ENCODE results near the gene LRRC8D. TPM values are rescaled to one million over a fixed set of nuclear protein-coding genes. Genes with fewer than 3 reads are reported as not detected.
A peak's percentile ranks its signal among the peaks of the same experiment; 100 is the strongest.

LRRC8D gene
- polyA plus RNA-seq, 3 donors: 34.8 to 40.2 (median 37.2) TPM

GRCh38 chr1:89800022-89800655, 20.7 kb upstream of the LRRC8D start:
- DNase-seq (ENCODE audit: extremely low read depth in 1 of 11, low read depth in 9 of 11, low spot score in 4 of 11): no peak

GRCh38 chr1:89800718-89801117, 20.1 kb upstream of the LRRC8D start:
- DNase-seq (ENCODE audit: extremely low read depth in 1 of 11, low read depth in 9 of 11, low spot score in 4 of 11): no peak

GRCh38 chr1:89802051-89802450, 18.8 kb upstream of the LRRC8D start:
- DNase-seq (ENCODE audit: extremely low read depth in 1 of 11, low read depth in 9 of 11, low spot score in 4 of 11): no peak

GRCh38 chr1:89802841-89803240, 18.0 kb upstream of the LRRC8D start:
- DNase-seq (ENCODE audit: extremely low read depth in 1 of 11, low read depth in 9 of 11, low spot score in 4 of 11): no peak

GRCh38 chr1:89804642-89805237, 16.1 kb upstream of the LRRC8D start:
- DNase-seq (ENCODE audit: extremely low read depth in 1 of 11, low read depth in 9 of 11, low spot score in 4 of 11): peak in 10 of 11 donors; percentile 72 to 82 (median 77)

- DNase-seq (ENCODE audit: extremely low read depth in 1 of 11, low read depth in 9 of 11, low spot score in 4 of 11): no peak
Observed at GRCh38 chr1:89806616-89807015, 14.2 kb upstream of the LRRC8D start.

GRCh38 chr1:89807503-89807902, 13.3 kb upstream of the LRRC8D start:
- DNase-seq (ENCODE audit: extremely low read depth in 1 of 11, low read depth in 9 of 11, low spot score in 4 of 11): no peak

- no peak for DNase-seq (ENCODE audit: extremely low read depth in 1 of 11, low read depth in 9 of 11, low spot score in 4 of 11)
Observed at GRCh38 chr1:89807983-89808382, 12.8 kb upstream of the LRRC8D start.

GRCh38 chr1:89808441-89809117, 12.3 kb upstream of the LRRC8D start:
- no peak for DNase-seq (ENCODE audit: extremely low read depth in 1 of 11, low read depth in 9 of 11, low spot score in 4 of 11)

- DNase-seq (ENCODE audit: extremely low read depth in 1 of 11, low read depth in 9 of 11, low spot score in 4 of 11): no peak
Observed at GRCh38 chr1:89809556-89809955, 11.3 kb upstream of the LRRC8D start.

GRCh38 chr1:89810302-89810701, 10.5 kb upstream of the LRRC8D start:
- no peak for DNase-seq (ENCODE audit: extremely low read depth in 1 of 11, low read depth in 9 of 11, low spot score in 4 of 11)

- DNase-seq (ENCODE audit: extremely low read depth in 1 of 11, low read depth in 9 of 11, low spot score in 4 of 11): no peak
Observed at GRCh38 chr1:89810880-89811279, 10.0 kb upstream of the LRRC8D start.

GRCh38 chr1:89812992-89813391, 7.8 kb upstream of the LRRC8D start:
- no peak for DNase-seq (ENCODE audit: extremely low read depth in 1 of 11, low read depth in 9 of 11, low spot score in 4 of 11)

GRCh38 chr1:89815040-89815439, 5.8 kb upstream of the LRRC8D start:
- no peak for DNase-seq (ENCODE audit: extremely low read depth in 1 of 11, low read depth in 9 of 11, low spot score in 4 of 11)

GRCh38 chr1:89815611-89816010, 5.2 kb upstream of the LRRC8D start:
- no peak for DNase-seq (ENCODE audit: extremely low read depth in 1 of 11, low read depth in 9 of 11, low spot score in 4 of 11)

GRCh38 chr1:89816366-89816765, 4.5 kb upstream of the LRRC8D start:
- no peak for DNase-seq (ENCODE audit: extremely low read depth in 1 of 11, low read depth in 9 of 11, low spot score in 4 of 11)

- peak in 3 of 11 donors; percentile 54 to 65 (median 60) for DNase-seq (ENCODE audit: extremely low read depth in 1 of 11, low read depth in 9 of 11, low spot score in 4 of 11)
Observed at GRCh38 chr1:89821322-89822108, 683 bp downstream of the LRRC8D start.

GRCh38 chr1:89822109-89822962, 1.5 kb downstream of the LRRC8D start:
- DNase-seq (ENCODE audit: extremely low read depth in 1 of 11, low read depth in 9 of 11, low spot score in 4 of 11): no peak
